H9 (cell line): ENCODE results near the gene WFDC5. TPM values are rescaled to one million over a fixed set of nuclear protein-coding genes. Genes with fewer than 3 reads are reported as not detected.

Experiments
- DNase-seq: peaks from one replicate; pipeline ENCODE4 v3.0.0-alpha.2; 2017
- H2AFZ ChIP-seq: one replicate; pipeline ENCODE4 v1.6.1; 2013; ENCODE audit warnings: mild to moderate bottlenecking, low read length, control low read depth, moderate library complexity
- H2AK5ac ChIP-seq: 2 replicates; pipeline ENCODE4 v1.6.1; 2013; ENCODE audit warnings: low read length, control low read depth, mixed read lengths; ENCODE audit not compliant: insufficient read length
- H2BK120ac ChIP-seq: one replicate; pipeline ENCODE4 v1.6.1; 2013; ENCODE audit warnings: low read depth, mild to moderate bottlenecking, low read length, control low read depth, inconsistent platforms; ENCODE audit not compliant: poor library complexity, severe bottlenecking
- H2BK12ac ChIP-seq: 2 replicates; pipeline ENCODE4 v1.6.1; 2013; ENCODE audit warnings: low read length, control low read depth, mixed read lengths, low read depth; ENCODE audit not compliant: insufficient read length
- H2BK15ac ChIP-seq: 2 replicates; pipeline ENCODE4 v1.6.1; 2013; ENCODE audit warnings: low read depth, low read length, control low read depth
- H2BK20ac ChIP-seq: one replicate; pipeline ENCODE4 v1.6.1; 2013; ENCODE audit warnings: low read depth, mild to moderate bottlenecking, low read length, control low read depth, inconsistent platforms; ENCODE audit not compliant: poor library complexity, severe bottlenecking
- H2BK5ac ChIP-seq: 2 replicates; pipeline ENCODE4 v1.6.1; 2013; ENCODE audit warnings: low read length, control low read depth, mixed read lengths; ENCODE audit not compliant: insufficient read length
- H3K14ac ChIP-seq: 2 replicates; pipeline ENCODE4 v1.6.1; 2013; ENCODE audit warnings: low read length, control low read depth; ENCODE audit not compliant: insufficient read depth
- H3K18ac ChIP-seq: 2 replicates; pipeline ENCODE4 v1.6.1; 2013; ENCODE audit warnings: low read depth, mild to moderate bottlenecking, mixed read lengths, low read length, control low read depth; ENCODE audit not compliant: insufficient read length
- H3K23ac ChIP-seq: 2 replicates; pipeline ENCODE4 v1.6.1; 2013; ENCODE audit warnings: low read length, control low read depth, mixed read lengths, low read depth; ENCODE audit not compliant: insufficient read length
- H3K23me2 ChIP-seq: 2 replicates; pipeline ENCODE4 v1.6.1; 2013; ENCODE audit warnings: low read depth, mild to moderate bottlenecking, mixed read lengths, low read length, control low read depth; ENCODE audit not compliant: insufficient read length, poor library complexity, severe bottlenecking
- H3K27ac ChIP-seq: 2 replicates; pipeline ENCODE4 v1.5.1; 2013; ENCODE audit warnings: low read length, control low read depth, mixed read lengths, low read depth; ENCODE audit not compliant: insufficient read length
- H3K27me3 ChIP-seq: 2 replicates; pipeline ENCODE4 v1.6.1; 2013; ENCODE audit warnings: low read length, control low read depth, inconsistent platforms; ENCODE audit not compliant: insufficient read depth
- H3K4ac ChIP-seq: 2 replicates; pipeline ENCODE4 v1.6.1; 2013; ENCODE audit warnings: low read depth, mild to moderate bottlenecking, control low read depth, inconsistent platforms, low read length, moderate library complexity
- H3K4me1 ChIP-seq: 2 replicates; pipeline ENCODE4 v1.6.1; 2013; ENCODE audit warnings: low read length, control low read depth, inconsistent platforms; ENCODE audit not compliant: insufficient read depth
- H3K4me2 ChIP-seq: 2 replicates; pipeline ENCODE4 v1.6.1; 2013; ENCODE audit warnings: low read length, control low read depth, mixed read lengths; ENCODE audit not compliant: insufficient read length, insufficient read depth
- H3K56ac ChIP-seq: 2 replicates; pipeline ENCODE4 v1.6.1; 2013; ENCODE audit warnings: low read depth, mild to moderate bottlenecking, mixed read lengths, low read length, control low read depth; ENCODE audit not compliant: insufficient read length
- H3K79me1 ChIP-seq: 2 replicates; pipeline ENCODE4 v1.6.1; 2013; ENCODE audit warnings: low read depth, mild to moderate bottlenecking, moderate library complexity, low read length, control low read depth, inconsistent platforms; ENCODE audit not compliant: insufficient read depth, poor library complexity, severe bottlenecking
- H3K79me2 ChIP-seq: 2 replicates; pipeline ENCODE4 v1.6.1; 2013; ENCODE audit warnings: low read length, control low read depth, inconsistent platforms; ENCODE audit not compliant: insufficient read depth
- H3K9ac ChIP-seq: 2 replicates; pipeline ENCODE4 v1.6.1; 2013; ENCODE audit warnings: low read length, control low read depth, mixed read lengths; ENCODE audit not compliant: insufficient read length; ENCODE audit errors: extremely low read depth
- H3K9me3 ChIP-seq: one replicate; pipeline ENCODE4 v1.6.1; 2013; ENCODE audit warnings: low read depth, low read length, inconsistent platforms; ENCODE audit not compliant: control insufficient read depth
- H3T11ph ChIP-seq: one replicate; pipeline ENCODE4 v1.6.1; 2013; ENCODE audit warnings: mild to moderate bottlenecking, low read length, control low read depth, inconsistent platforms
- H4K20me1 ChIP-seq: one replicate; pipeline ENCODE4 v1.6.1; 2013; ENCODE audit not compliant: control insufficient read depth, insufficient read length, insufficient read depth
- H4K5ac ChIP-seq: 2 replicates; pipeline ENCODE4 v1.6.1; 2013; ENCODE audit warnings: low read depth, mild to moderate bottlenecking, mixed read lengths, low read length, control low read depth; ENCODE audit not compliant: insufficient read length
- H4K8ac ChIP-seq: replicated peaks from 2 replicates; pipeline ENCODE4 v1.6.1; 2013; ENCODE audit warnings: low read length, control low read depth, mixed read lengths, low read depth; ENCODE audit not compliant: insufficient read length
- H4K91ac ChIP-seq: 2 replicates; pipeline ENCODE4 v1.6.1; 2013; ENCODE audit warnings: low read depth, mild to moderate bottlenecking, moderate library complexity, mixed read lengths, low read length, control low read depth; ENCODE audit not compliant: insufficient read length
- H3K27ac Mint-ChIP-seq, 3 experiments: 2 replicates in 2 of 3; 3 replicates in 1 of 3; pipeline ENCODE4 v1.8.0; 2020 to 2021; ENCODE audit warnings: mixed read lengths in 3 of 3, mild to moderate bottlenecking in 1 of 3, moderate library complexity in 1 of 3
- H3K27me3 Mint-ChIP-seq: 2 replicates; pipeline ENCODE4 v1.8.0; 2021; ENCODE audit warnings: low read depth, mild to moderate bottlenecking, moderate library complexity, mixed read lengths
- H3K36me3 Mint-ChIP-seq, 3 experiments: 2 replicates in 2 of 3; 3 replicates in 1 of 3; pipeline ENCODE4 v1.8.0; 2020 to 2021; ENCODE audit warnings: low read depth in 3 of 3, mixed read lengths in 3 of 3; ENCODE audit not compliant: insufficient read depth in 1 of 3
- H3K4me1 Mint-ChIP-seq, 2 experiments: 2 replicates each; pipeline ENCODE4 v1.8.0; 2020; ENCODE audit warnings: mixed read lengths in 2 of 2
- H3K4me3 Mint-ChIP-seq, 2 experiments: 2 replicates in 1 of 2; 3 replicates in 1 of 2; pipeline ENCODE4 v1.8.0; 2020 to 2021; ENCODE audit warnings: mild to moderate bottlenecking in 2 of 2, mixed read lengths in 2 of 2, moderate library complexity in 1 of 2
- H3K9me3 Mint-ChIP-seq, 2 experiments: 2 replicates in 1 of 2; 3 replicates in 1 of 2; pipeline ENCODE4 v1.8.0; 2020; ENCODE audit warnings: mild to moderate bottlenecking in 2 of 2, mixed read lengths in 2 of 2, moderate library complexity in 1 of 2
- WGBS: extraction: QIAGEN DNeasy Blood & Tissue Kit; methylation state at CpG from one replicate; pipeline ENCODE4 v1.1.7; 2013; ENCODE audit warnings: missing lambda C conversion rate, low lambda C conversion rate, mixed read lengths; ENCODE audit not compliant: insufficient read length; ENCODE audit errors: extremely low coverage; 5-methylcytosine and 5-hydroxymethylcytosine counted together
- total RNA-seq: library from RNA; stranded (reverse); gene quantifications from 2 replicates; pipeline ENCODE4 v1.2.1, GENCODE V29; 2021
- TF ChIP-seq, protein P1 (sequence below): fragments of 200-600 bp; sonication (generic); conservative IDR thresholded peaks from 3 replicates; pipeline ENCODE4 v1.8.0; 2021; ENCODE audit warnings: antibody characterized with exemption, mild to moderate bottlenecking

WFDC5 gene
- total RNA-seq, 1 experiment from 2014 or later = not detected

DNA sequence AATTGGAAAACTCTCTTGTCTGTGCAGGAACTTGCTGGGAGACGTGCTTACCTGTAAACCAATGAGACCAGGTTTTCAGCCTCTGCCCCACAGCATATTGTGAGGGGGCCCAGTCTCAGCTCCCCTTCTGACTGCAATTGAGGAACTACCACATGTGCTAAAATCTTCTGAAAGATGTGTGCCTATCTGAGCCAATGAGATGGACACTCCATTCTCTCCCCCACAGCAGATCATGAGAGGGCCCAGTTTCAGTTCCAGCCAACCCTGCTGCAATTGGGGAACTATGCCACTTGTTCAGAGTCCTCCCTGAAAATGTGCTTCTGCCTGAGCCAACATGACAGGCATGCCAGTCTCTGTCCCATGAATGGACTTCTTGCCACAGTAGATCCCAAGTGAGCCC, 38.8 kb upstream of the WFDC5 start:
- Histone ChIP-seq H2BK20ac (no peak overlapping the region), H3T11ph (no peak overlapping the region), H4K5ac (no peak overlapping the region), H3K23ac (no peak overlapping the region), H3K27ac (no peak overlapping the region), H3K9me3 (no peaks in the 10 kb centered on the region), H3K79me2 (no peaks in the 10 kb centered on the region), H4K91ac (no peak overlapping the region), H2AFZ (no peak overlapping the region), H3K4me1 (no peaks in the 10 kb centered on the region), H3K14ac (no peak overlapping the region), H3K27me3 (no peaks in the 10 kb centered on the region), H3K4me2 (no peak overlapping the region), H3K23me2 (no peaks in the 10 kb centered on the region), H3K79me1 (no peaks in the 10 kb centered on the region), H4K20me1 (no peaks in the 10 kb centered on the region), H2BK5ac (no peak overlapping the region), H2AK5ac (no peak overlapping the region), H2BK120ac (no peak overlapping the region), H3K18ac (no peak overlapping the region), H4K8ac (no peak overlapping the region), H3K4ac (no peak overlapping the region), H2BK15ac (no peak overlapping the region), H3K9ac (no peak overlapping the region), H2BK12ac (no peak overlapping the region), H3K56ac (no peak overlapping the region)
- TF ChIP-seq, protein P1, sequence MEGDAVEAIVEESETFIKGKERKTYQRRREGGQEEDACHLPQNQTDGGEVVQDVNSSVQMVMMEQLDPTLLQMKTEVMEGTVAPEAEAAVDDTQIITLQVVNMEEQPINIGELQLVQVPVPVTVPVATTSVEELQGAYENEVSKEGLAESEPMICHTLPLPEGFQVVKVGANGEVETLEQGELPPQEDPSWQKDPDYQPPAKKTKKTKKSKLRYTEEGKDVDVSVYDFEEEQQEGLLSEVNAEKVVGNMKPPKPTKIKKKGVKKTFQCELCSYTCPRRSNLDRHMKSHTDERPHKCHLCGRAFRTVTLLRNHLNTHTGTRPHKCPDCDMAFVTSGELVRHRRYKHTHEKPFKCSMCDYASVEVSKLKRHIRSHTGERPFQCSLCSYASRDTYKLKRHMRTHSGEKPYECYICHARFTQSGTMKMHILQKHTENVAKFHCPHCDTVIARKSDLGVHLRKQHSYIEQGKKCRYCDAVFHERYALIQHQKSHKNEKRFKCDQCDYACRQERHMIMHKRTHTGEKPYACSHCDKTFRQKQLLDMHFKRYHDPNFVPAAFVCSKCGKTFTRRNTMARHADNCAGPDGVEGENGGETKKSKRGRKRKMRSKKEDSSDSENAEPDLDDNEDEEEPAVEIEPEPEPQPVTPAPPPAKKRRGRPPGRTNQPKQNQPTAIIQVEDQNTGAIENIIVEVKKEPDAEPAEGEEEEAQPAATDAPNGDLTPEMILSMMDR = no peak
- Mint-ChIP-seq H3K27me3 (peaks cover 16% of the 10 kb centered on the region), H3K36me3 (no peaks in the 10 kb centered on the region; a peak in 1 of 7 replicates), H3K4me1 (no peaks in the 10 kb centered on the region), H3K4me3 (no peak overlapping the region), H3K27ac (no peak overlapping the region), H3K9me3 (peaks cover 5 to 17% of the 10 kb centered on the region in 2 experiments)
- no peak for DNase-seq
- WGBS = no CpG with 5 or more reads among the region's 1 CpG
